Stimulated activated naive CD4-positive, alpha-beta T cell (primary cell): Measurements from ENCODE around the gene CLEC16A.

ENCODE experiments used
- DNase-seq, 6 experiments: peaks; one replicate each; lab custom pipeline; 2025; lab: John Stamatoyannopoulos, UW

The CLEC16A gene

GRCh38 chr16:11038777-11039176 is 94.4 kb downstream of the CLEC16A start:
- no peak for DNase-seq

DNA sequence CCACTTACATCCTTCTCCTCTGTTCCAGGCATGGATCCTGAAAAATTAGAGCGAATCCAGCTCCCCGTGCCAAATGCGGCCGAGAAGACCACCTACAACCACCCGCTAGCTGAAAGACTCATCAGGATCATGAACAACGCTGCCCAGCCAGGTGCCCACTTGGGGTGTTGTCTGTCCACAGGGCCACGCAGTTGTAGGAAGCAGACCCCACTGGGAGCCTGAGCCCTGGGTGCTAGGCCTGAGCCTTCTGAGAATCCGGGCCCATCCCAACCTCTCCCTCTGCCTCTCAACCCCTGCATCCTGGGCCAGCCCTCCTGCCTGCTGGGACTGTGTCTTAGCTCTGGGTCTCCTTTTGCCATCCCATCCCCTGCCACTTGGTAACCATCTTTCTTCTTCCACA is 95.4 kb downstream of the CLEC16A start:
- DNase-seq, result no peak

DNA sequence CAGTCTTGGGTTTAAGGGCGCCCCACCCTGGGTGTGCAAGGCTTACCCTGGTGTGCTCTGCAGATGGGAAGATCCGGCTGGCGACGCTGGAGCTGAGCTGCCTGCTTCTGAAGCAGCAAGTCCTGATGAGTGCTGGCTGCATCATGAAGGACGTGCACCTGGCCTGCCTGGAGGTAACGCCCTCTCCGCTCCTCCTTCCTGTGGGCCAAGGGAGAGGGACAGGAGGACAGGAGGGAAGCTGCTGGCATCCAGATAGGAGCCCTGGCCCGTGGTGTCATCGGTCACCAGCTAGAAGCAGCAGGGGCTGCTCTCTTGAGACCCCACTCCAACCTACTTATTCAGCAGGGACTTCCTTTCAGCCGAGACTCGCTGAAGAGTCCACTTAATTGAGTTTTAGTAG is 97.8 kb downstream of the CLEC16A start:
- no peak for DNase-seq

DNA sequence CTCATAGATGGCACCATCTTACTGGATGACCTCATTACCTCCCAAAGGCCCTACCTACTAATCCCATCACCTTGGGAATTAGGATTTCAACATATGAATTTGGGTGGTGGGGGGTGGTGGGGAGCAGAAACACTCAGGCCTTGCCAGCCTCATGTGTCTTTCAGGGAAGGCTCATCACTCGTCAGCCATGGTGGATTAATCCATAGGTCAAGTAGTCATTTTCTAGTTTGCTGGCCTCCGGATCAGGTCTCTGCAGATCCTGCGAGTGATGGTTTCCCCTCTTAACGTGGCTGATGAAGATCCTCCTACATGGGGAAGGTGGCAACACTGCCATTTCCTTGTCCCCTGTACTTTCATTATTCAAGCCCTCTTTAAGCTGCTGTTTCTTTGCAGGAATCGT is 101.1 kb downstream of the CLEC16A start:
- no peak for DNase-seq

DNA sequence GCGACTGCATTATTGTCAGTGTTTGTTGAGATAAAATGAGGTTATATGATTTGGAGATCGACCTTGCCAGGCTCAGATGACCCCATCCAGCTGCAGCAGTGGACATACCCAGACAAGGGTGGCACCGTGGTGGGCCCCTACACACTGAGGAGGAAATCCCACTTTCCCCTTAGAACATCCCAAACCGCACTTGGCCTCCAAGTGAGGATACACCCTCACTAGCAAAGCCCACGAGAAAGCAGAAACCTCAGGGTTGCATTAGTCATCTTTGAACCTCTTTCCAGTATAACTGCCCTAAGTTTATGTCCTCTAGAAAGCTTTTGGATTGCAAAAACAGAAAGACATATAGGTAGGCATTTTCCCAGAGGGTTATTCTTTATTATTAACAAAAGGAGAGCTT is 101.5 kb downstream of the CLEC16A start:
- DNase-seq, result no peak

GRCh38 chr16:11046382-11046931 is 102.1 kb downstream of the CLEC16A start:
- DNase-seq, result no peak

GRCh38 chr16:11047057-11047456 is 102.7 kb downstream of the CLEC16A start:
- DNase-seq, result no peak

DNA sequence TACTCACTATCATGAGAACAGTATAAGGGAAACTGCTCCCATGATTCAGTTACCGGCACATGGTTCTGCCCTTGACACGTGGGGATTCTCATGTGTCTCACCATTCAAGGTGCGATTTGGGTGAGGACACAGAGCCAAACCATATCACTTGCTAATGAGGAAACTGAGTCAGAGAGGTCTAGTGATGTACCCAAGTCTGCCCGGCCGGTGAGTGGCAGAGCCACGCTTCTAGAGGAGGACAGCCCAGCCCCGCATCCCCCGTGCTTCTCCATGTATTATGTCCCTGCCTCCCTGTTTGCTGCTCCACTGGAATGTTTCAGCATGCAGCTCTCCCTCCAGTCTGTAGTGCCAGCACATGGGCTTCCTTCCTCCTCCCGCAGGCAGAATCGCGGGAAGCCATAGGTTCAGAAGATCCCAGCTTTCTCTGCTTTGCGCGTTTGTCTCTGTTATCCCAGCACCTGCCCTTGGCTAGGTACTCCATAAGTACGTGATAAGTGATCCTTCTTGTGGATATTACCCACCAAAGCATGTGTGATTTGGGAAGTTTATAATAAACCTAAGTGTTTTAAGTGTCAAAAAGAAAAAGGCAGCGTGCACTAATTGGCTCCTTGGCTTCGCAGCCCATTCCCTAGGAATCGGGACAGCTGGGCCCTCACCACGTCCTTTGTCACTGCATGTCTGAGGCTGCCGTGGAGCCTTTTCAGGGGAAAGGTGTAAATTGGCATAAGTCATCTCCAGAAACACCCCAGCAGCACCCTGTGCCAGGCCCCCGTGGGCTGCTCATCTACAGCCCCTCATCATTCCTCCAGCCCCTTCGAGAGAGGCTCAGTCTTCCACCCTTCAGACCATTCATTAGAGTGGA is 103.8 kb downstream of the CLEC16A start:
- DNase-seq, result no peak

GRCh38 chr16:11049396-11050059 is 105.2 kb downstream of the CLEC16A start:
- no peak for DNase-seq

GRCh38 chr16:11050536-11050935 is 106.2 kb downstream of the CLEC16A start:
- no peak for DNase-seq

DNA sequence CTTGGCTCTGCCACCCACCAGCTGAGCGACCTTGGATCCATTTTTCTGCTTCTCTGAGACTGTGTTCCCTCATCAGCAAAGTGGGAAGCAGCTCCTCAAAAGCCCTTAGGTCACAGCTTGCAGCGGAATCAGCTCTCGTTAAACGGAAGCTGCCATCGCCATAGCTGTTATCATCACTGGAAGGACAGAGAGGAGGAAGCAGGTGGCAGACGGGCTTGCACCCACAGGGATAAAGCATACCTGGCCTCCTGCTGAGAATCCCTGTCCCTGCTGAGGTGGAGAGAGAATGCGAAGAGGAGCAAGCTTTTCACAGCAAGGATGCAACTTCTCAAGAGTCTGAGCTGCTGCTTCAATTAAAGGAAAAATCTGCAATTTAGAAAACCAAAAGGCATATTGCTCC is 106.6 kb downstream of the CLEC16A start:
- no peak for DNase-seq

DNA sequence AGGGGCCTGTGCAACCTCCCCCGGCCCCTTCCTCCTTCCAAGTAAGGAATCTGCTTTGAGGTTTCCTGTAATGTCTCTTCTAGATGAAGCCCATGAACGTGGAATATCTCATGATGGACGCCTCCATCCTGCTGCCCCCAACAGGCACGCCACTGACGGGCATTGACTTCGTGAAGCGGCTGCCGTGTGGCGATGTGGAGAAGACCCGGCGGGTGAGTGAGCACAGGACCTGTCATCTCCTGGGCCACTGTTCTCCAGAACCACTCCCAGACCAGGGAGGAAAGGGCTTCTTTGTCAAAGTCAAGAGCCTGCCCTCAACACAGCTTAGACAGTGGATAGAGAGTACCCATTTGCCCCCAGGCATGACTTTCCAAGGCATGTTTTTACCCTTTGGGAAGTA is 107.1 kb downstream of the CLEC16A start:
- no peak for DNase-seq

GRCh38 chr16:11051879-11052808 is 107.8 kb downstream of the CLEC16A start:
- no peak for DNase-seq

DNA sequence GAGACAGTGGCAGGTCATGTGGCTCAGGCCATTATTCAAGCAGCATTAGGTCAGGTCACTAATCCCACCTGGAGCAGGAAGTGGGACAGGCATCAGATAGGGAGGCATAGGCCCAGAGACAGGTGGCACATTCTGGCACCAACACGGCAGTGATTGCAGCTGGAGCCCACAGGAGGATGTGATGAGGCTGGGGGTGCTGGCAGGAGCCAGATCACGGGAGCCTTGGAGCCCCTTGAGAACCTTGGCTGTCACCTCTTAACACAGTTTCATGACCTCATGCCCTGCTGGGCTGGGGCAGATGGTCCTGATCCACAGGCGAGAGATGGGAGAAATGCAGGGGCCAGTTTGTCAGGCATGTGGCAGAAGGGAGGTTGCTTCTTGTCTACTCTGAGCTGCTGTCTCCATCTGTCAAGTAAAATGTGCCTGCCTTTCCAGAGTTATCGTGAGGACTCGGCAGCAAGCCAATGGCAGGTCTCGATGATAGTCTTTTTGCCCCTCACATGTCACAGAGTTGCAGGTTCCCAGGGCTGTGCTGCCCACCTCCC is 109.6 kb downstream of the CLEC16A start:
- DNase-seq, result no peak

GRCh38 chr16:11056090-11056992 is 112.0 kb downstream of the CLEC16A start:
- DNase-seq, result no peak

DNA sequence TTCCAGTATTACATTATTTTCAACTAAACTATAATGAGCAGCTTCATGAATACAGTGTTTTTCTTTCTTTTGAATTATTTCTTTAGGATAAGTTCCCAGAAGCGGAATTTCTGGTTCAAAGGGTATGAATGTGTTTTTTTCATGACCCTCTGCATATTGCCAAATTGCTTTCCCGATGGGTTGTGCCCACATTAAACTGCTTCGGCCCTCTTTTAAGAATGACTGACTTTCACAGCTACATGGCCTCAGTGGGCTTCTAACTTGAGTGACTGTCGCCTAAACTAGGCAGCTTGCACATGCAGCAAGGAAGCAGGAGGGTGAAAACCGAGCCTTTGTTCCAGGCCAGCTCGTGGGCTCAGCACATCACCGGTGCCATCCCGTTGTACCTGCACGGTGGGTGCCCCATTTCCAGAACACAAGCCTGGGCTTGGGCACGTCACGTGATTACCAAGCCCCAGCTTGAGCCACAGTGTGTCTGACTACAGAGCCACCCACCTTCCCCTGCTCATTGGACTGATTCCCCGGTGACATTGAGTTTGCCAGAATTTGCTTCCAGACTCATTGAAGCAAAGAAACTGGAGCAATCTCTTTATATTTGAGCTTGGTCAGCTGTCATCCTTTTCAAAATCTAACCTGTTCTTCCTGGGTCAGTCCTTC is 112.8 kb downstream of the CLEC16A start:
- DNase-seq, result no peak

DNA sequence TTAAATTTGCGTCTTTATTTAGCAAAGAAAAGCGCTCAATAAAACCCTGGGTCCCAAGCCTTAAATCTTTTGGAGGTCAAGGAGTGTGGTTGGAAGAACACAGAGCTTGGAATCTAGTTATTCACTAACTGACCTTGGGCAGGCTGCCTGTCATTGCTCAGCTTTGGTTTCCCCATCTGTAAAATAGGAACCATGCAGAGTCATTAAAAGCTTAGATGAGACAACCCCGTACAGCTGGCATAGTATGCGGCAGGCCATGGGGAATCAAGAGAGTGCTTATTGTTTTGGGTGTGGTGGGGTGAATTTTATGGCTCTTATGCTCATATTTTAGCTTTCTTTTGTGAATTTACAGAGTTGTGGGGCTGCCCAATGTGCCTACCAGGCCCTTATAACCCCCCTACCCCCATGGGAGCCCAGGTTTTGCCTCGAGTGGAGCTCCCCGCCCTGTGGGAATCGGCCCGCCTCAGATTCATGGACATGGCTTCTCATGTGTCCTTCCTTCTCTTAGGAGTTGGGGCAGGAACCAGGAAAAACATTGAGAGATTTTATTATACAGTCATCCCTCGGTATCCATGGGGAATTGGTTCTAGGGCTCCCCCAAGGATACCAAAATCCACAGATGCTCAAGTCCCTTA is 113.5 kb downstream of the CLEC16A start:
- no peak for DNase-seq

DNA sequence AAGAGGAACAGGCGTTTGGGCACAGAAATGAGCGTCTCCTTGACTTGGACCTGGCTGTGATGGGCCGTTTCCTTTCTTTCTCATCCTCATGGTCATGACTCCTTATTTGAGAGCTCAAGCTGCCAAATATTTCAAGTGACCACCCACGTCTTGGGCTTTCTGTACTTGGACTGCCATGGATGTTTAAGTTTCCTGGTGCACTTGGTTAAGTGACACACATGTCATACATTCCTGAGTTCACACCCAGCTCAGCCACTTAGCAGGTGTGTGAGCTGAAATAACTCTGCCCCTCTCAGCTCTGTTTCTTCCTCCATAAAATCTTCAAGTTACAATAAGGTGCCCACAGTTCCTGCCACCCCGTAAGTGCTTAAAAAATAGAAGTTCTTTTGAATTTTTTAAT is 114.5 kb downstream of the CLEC16A start:
- DNase-seq, result no peak

DNA sequence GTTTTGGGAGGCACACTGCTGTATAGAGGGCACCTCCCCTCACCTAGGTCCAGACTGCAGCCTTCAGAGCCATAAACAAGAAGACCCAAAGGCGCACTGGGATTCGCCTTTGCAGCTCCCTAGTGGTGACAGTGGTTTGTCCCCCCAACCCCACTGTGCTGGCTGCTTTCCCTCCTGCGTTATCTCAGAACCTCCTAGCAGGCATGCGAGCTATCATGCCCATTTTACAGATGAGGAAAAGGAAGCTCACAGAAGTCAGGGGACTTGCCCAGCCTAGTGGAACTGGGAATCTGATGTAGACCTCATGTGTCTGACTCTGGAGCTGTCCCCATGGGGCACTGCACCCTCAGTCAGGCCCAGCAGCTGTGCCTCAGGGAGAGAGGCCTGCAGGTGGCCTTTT is 115.2 kb downstream of the CLEC16A start:
- DNase-seq, result no peak

GRCh38 chr16:11060364-11060763 is 116.0 kb downstream of the CLEC16A start:
- no peak for DNase-seq
